GM21717 (cell line): Measurements from ENCODE around the gene PPP1R36.
A peak's percentile ranks its signal among the peaks of the same experiment; 100 is the strongest.

Experiments used
- ATAC-seq: cut with Tn5 transposase; IDR thresholded peaks from one replicate; pipeline ENCODE4 v1.9.1; 2021; ENCODE audit warnings: mild to moderate bottlenecking, moderate library complexity; ENCODE audit not compliant: unreplicated experiment

The PPP1R36 gene, protein sequence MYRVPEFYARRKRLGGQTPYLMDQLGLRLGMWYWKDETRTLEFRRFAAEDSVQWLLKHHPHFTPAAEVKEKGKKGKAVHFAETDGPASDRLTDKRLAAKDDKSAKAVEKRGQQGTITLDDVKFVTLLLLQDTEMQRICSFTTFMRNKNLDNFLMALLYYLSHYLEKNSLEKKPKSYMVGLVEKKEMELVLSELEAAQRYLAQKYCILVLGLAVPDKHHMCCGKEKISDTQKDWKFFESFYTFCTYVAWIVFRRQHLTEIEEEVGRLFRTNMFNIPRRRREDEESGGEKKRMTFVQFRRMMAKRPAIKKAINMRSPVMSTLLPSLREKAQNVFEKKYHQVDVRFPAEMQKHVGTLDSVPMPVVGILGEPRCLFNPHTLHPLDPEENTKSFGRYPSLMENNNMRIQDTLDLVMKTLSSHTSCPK

DNA sequence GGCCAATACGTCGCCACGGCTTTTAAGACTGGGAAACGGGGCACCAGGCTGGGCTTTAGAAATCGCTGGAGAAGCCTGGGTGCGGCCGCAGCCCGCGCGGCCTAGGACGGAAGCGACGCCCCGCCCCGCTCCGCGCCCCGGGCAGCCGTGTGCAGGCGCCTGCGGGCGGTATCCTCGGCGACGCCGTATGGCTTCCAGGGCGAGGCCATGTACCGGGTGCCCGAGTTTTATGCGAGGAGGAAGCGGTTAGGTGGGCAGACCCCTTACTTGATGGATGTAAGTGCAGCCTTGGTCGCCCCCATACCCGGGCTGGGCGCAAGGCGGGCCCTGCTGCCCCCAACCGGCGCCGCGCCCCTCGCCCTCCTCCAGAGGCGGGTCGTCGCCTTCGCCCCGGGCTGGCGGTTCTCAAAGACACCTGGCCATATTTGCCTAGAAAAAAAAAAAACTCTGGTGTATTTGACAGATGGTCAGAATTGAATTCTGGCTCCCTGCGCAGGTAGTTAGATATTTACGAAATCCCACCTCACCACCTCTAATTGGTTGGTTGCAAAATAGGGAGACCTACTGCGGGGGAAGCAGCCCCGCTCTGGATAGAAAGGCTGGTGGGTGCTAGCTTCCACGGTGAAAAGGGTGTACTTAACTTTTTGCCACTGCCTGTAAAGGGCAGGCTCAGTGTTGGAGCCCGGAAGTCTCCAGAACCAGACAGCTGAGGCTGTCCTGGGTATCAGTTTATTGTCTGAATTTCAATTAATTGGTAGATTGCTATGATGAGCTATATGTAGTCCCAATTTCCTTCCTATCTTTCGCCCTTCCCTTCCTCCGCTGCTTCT, at the start of gene PPP1R36:
PPP1R36 (plus strand) TSS at position 171 of the 830 bp plus-strand sequence; CDS start at position 208, 37 bp downstream.
- no peak for ATAC-seq

DNA sequence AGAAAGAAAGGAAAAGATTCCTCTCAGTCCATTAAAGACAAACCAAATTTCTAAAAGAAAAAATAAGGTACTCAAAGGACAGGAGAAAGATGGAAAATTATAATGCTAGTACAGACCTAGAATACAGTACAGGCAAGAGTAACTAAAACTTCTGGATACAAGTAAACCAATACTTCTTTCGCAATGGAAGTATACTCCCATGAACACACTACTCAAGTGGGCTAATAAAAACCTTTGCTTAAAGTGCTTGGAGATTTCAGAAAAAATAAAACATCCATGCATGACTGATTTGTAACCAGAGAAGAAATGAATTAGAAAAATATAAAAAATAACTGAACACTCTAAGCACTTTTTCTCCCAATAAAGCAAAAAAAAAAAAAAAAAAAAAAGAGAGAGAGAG, 49.7 kb upstream of the PPP1R36 start:
- ATAC-seq: no peak

DNA sequence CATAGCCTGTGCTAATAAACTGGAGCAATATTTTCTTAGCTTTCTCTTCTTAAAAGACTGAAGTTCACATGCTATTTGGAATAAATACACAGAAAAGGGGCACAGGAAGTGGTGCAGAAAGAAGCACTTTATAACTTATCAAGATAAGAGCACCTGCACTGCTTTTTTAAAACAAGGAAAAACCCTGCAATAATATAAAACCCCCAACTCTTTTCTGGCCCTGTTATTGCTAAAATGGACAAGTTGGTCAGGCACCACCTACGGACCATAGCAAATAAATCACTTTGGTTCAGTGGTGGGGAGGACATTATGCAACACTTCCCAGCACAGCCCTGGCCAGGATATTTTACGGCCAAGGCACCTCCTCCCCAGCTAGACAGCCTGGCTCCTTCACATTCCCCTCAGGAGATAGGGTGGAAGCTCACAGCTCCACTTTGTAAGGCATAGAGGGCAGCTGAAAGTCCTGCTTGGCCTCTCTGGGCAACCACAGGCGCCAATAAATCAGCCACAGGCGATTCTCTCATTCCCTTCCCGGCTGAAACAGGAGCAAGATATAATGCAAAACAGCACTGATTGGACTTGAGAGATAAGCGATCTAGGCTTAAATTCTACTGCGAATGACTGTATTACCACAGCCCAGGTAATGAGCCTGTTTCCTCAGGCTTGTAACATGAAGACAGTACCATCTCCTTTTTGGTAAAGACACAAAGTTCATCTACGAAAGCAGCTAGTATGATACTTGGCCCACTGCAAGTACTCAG, 48.2 kb upstream of the PPP1R36 start:
- ATAC-seq: no peak

DNA sequence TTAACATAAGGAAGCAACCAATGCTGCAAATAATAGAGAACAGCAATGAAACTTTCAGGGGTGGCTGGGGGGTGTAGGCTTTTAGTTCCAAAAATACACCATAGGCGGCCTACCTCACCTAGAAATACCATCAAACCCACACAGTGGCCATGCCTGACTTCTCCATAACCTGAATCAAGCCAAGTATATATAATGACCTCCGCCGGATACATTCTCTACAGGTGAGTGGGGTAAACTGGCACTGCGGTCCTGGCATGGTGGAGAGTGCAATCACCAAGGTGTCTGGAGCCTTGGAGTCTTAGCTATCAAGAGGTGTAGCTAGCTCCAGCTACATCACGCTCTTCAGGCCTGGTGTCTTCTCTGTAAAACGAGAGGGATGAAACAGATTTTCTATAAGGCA, 47.3 kb upstream of the PPP1R36 start:
- ATAC-seq: no peak

DNA sequence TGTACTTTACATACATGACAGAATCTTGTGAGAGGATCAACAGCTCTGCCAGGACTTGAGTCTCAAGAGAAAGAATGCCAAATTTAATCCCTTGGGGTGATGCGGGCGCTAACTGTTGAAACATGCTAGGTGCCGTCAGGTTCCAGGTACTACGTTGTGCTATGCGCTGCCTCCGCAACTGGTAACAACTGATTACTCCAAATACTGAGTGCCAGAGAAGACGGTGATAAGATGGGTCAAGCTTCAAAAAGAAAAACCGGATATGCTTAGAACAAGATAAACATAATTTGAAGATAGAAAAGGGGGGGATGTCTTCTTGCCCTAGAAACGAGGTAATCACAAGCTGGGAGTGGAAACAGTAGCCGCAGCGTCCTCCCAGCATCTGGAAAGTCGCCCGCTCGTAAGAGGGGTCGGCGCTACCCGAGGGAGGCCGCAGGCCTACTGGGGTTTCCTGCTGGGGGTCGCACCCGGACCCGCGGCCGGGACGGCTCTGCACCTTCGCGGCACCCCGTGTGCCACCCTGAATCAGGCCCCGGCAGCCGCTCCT, 46.8 kb upstream of the PPP1R36 start:
- ATAC-seq: no peak

DNA sequence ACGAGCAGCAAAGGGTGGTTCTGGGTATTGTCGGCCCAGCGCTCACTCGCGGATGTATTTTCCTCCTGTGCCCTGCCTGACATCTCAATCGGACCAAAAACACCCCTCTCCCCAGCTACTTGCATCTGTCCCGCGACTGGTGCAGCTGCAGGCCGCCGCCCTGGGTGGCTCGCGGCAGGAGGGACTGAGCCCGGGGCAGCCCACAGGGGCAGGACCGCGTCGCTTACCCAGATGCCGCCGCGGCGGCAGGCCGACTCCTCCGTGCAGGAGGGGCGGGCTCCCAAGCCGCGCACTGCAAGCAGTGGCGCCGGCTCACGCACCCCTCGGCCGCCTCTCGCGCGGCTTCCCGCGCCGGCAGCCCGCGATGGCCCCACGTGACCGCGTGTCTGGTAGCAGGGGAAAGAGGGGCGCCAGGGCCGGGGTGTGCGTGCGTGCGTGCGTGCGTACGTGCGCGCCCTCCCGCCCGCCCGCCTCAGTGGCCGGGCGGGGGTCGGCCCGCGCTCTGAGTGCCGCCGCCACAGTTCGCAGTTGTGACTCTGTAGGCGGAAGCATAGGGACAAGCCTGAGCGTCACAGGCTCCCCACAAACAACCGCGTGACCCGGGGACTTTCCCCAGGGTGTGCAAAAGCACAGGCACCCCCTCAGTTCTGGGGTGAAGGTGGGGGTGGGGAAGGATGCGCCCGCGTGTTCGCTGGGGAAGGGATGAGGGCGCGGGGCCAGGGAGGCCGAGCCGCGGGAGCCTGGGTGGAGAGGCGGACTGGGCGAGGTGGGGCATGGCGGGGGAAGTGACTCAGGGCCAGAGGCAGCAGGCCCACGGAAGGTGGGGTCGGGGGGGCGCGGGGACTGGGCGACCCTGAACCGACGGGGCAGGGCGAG, 46.1 kb upstream of the PPP1R36 start, which contains the start of gene ZBTB25:
ZBTB25 (minus strand) TSS at position 405 of the 876 bp plus-strand sequence. CDS start 13,305 bp downstream, outside the sequence.
- ATAC-seq: peak; percentile 54

DNA sequence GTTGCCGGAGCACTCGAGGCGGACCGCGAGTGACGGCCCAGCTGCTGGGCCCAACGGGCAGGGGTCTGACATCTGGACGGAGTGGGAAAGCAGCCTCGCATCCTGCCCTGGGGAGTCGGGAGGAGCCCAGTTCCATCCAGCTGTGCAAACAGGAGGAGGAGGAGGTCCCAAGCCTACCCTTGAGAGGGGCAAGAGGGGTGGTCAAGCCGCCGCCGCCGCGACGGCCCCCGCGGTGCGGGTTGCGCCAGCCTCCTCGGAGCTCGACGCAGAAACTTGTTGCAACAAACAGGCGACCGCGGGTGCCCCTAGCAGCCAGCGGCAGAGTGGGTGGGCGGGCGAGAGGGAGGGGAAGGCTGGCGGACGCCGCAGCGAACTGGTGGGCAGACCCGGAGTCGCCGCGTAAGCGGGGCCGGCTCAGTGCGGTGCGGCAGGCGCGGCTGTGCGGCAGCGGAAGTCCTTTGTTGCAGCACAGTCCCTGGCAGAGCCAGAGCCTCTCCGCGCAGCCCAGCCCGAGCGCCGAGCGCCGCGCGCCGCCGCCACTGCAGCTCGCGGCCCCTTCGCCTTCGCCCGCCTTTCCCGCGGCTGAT, 45.4 kb upstream of the PPP1R36 start, which contains the start of gene ZBTB1:
ZBTB1 (plus strand) TSS at position 461 of the 587 bp plus-strand sequence. CDS start 16,735 bp downstream, outside the sequence.
- peak; percentile 27 for ATAC-seq

DNA sequence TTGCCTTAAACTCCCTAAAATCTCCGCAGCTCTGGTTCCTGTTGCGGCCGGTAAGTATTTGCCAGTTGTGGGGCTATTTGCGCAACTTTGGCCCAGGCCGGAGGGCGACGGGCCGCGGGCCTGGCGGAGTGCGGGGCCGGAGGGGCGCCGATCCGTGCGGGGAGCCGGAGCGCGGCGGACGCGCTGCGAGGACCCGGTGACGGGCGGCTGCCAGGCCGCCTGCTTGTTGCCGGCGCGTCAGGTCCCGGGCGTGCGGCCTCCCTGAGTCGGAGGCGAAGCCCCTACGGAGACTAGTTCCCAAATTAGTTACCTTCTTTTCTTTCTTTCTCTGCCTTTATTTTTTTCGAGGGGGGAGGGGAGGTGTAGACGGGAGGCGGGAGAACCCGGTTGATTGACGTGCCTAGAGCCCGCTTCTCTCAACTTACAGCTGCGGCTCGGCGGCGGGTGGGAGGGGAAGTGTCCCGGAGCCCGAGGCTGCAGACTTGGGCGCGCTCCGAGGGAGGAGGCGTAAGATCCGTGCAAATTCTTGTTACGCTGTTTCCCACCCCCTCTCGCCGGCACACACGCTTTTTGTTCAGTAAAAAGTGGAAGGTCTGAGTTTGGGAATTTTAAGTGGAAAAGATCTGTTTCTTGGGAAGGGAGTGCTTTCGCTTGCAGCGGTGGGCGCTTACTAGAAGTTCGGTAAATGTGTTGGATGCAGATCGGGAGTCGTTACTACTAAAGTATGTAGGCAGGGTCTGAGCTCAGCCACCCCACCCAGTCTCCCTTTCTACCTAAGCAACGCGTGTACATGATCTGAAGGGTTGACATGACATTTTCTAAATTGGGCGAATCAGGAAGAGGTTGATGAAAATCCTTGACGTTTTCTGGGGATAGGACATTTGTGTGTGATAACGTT, 44.6 kb upstream of the PPP1R36 start:
- ATAC-seq: peak; percentile 27

DNA sequence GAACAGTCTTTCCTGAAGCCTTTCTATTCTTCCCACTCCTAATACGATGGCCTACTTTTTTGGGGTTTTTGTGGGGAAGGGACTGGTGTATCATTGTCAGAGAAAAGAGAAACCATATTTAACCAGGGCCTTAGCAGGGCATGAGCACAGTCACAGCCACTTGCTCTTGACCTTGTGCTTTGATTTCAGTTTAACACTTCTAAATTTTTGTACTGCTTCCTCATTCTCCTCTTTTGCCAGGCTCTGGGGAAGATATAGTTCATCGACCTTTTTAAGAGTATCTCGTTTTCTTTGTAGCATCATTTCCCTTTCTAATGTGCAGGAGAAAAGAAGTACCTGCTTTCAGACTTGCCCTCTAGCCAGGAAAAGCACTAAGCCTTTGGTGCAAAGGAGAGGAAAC, 43.0 kb upstream of the PPP1R36 start:
- no peak for ATAC-seq

DNA sequence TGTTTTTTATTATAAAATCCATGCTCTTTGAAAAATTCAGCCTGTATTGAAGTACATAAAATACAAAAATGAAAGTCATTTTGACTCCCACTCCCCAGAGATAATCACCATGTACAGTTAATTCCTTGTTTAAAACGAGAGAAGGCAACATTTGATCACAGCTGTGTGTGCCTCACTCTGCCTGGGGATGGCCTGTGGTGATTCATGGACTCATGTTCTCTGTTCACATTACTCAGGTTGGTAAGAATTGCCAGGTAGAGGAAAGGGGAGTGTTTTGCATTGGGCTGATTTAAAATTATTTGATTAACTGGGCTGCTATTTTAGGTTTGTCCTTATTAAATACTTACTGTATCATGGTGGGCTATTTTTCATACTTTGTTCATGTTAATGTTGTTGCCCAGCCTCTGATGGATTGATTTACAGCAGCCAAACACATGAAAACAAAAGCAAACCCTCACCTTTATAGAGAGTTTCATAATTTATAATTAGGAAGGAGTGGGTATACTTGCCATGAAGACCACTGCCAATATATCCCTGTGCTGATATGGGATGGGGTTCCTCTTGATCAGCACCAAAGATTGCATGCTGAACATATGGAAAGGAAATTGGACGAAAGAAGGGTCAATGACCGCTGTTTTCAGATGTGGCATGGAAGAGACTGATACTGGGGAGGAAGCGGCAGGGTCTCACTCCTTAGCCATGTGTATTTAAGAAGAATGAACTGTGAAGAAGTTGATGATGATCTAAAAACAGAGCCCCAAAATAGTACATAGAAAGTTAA, 42.2 kb upstream of the PPP1R36 start:
- no peak for ATAC-seq

DNA sequence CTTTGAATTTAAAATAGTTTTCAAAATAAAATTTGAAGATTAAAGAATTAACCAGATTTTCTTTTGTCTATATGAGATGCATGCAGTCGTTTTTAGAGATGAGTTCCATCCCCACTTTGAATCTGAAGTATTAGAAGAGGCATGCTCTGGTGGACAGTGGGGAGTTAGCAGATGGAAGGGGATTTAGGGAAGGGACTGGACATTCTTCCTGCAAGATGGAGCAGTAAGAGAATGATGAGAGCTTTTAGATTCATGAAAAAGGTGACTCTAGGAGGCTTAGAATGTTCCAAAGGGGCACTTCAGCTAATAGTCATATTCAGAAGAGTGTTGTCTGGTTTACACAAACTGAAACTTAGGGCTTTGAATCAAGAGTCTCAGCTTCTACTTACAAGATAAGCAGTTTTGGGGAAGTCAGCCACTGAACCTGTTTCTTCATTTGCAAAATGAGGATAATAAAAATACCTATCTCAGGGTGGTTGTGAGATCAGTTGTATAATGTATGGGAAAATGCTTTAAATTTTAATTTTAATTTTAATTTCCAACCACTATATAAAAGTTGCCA, 41.5 kb upstream of the PPP1R36 start:
- ATAC-seq: no peak

DNA sequence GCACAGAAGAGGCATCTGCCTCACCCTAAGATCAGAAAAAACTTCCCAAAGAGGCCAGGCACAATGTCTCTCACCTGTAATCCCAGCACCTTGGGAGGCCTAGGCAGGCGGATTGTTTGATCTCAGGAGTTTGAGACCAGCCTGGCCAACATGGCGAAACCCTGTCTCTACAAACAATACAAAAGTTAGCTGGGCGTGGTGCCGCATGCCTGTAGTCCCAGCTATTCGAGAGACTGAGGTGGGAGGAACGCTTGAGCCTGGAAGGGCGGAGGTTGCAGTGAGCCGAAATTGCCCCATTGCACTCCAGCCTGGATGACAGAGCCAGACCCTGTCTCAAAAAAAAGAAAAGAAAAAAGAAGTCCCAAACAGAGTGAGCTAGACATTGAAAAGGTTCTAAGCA, 40.7 kb upstream of the PPP1R36 start:
- ATAC-seq: no peak

DNA sequence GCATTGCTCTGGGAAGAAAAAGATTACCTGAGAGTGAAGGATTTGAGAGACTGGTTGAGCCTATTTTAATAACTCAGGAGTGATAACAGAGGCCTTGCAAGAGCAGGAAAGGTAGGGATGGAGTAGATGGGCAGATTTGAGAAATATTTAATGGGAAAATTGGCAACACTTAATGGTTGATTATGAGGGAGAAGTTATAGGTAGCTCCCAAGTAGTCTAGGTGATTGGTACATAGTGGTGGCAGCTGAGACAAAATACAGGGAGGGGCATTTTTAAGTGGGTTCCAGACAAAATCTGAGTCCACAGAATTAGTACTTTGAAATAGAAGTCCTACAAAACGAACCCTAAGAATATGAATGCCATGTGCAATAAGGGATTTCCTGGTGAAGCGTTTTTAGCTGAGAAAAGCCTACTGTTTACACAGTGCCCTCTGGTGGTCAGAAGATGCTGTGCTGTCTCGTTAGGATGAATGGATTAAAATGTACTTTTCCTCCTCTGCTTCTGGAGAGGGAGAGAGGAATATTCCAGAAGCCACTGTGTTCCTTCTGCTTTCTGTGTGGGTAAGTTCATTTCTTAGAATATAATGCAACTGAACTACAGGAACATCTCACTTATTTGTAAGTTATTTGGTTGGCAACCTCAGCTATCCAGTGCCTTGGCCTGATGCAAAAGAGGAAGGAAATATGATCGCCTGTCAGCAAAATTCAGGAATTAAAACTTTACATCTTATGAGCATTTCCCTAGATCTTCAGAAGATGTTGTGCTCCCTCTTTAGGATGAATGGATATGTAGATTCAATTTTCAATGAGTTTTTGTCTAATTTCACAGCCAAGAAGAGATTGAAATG, 38.7 kb upstream of the PPP1R36 start:
- ATAC-seq: no peak

DNA sequence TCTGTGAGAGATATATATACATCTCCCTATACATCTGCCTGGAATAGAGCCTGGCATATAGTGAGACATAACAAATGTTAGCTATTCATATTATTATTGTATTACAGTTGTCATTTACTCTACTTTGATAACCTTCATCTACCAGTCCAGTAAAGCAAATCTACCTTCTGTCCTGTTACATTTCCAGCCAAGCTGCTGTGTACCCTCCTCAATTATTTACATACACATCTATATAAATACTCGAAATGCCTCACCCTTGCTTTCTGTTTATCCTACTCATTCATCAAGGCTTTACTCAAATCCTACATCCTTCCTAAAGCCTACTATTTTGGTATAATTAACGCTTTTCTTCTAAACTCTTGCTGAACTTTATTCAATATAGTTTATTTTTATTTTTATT, 36.5 kb upstream of the PPP1R36 start:
- ATAC-seq: no peak

DNA sequence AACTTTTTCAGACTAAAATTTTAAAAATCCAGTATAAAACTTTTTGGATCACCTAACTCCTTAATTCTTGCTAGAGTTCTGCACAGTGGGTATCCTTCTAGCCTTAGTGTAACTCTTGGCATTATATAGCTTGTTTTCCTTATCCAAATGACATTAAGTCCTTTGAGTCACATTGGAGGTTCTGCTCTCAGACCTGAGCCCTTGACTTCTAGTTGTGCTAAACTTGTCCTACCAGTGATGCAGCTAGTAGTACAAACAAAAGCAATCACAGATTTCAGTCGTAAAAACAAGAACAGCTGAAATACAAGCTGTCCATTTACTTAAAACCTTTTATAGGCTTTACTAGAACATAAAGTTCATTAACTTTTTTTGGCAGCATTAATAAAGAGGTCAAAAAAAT, 34.7 kb upstream of the PPP1R36 start:
- ATAC-seq: no peak

DNA sequence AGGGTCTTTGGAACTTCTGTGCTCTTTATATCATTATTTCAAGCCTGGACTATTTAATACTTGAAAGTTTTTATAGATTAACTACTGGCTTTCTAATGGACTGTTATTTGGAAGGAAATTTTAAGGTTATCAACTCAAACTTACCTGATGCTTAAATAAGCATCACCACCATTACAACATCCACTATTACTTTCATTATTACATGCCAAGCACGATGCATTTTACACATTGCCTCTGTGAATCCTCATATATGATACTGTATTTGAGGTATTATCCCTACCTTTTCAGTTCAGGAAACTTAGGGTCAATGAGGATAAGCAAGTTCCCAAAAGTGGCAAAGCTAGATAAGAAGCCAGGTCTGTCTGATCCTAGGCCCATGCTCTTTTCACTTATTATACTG, 32.8 kb upstream of the PPP1R36 start:
- ATAC-seq: no peak
